NOMO-1 (cell line): ENCODE results near the gene MYO3B.

Experiments
- DNase-seq, 2 experiments: peaks; one replicate each; lab custom pipeline; 2025; ENCODE audit not compliant: unreplicated experiment in 2 of 2; lab: John Stamatoyannopoulos, UW

The MYO3B gene

DNA sequence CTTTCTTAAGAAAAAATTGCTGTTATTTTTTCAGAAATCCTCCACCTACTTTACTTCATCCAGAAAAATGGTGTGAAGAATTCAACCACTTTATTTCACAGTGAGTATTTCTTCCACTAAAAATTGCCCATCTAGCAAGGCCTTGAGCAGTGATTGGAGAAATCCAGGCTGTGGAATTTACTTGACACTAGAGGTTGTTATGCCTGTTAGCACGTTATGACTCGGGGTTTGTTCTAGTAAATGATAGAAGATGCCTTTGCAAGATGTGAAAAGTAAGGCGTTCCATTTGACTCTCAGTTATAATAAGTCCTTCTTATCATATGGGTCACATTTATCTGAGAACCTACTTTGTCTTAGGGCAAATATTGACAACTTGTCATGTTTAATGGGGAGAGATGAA lies 157.4 kb downstream of the MYO3B start:
- DNase-seq = no peak

DNA sequence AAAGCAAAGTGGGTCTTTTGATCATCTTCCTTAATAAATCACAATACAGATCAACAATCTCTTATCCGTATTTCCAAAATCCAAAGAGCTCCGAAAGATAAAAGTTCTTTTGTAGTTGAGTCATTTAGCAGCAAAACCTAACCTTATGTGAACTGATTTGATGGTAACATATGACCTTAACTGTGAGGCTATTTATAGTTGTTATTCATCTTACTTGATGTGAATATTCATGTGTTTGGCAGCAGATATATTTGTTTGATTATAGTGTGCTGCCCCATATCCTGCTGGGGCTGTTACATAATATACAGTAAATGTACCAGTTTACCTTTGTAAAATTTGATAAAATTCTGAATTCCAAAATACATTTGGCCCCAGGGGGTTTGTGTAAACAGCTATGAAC lies 158.5 kb downstream of the MYO3B start:
- no peak for DNase-seq

DNA sequence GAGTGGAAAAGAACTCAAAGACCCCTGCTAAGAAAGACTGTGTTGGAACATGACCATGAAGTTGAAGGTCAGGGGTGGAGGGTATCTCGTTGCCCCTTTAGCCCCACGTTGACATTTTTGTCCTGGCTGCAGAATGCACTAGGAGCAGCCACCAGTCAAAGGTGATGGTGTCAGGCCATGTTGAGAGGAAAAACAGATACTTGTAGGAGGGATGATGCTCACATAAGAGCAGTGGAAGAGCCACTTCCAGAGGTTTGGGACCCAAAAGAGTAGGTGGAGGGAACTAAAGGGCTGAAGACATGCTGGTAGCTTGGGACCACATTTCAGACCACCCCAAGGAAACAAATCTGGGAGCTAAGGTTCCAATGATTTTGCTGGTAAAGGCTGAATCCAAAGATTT lies 159.0 kb downstream of the MYO3B start:
- no peak for DNase-seq

DNA sequence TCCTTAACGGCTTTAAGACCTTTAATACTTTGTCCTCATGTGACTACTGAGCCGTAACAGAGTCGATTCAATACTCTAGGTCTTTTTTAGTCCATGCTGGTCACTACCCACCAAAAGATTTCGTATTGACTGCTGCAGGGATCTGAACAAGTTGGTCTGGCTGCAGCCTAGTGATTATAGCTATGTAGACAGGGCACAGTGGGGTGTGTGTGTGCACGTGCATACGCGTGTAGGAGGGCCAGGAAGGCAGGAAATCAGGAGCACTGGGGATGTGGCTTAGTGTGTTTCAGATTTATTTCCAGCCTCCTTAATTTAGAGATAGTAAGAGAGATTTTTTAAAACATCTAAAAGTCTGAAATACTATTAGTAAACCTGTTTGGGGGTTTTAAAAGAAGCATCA lies 161.4 kb downstream of the MYO3B start:
- no peak for DNase-seq

DNA sequence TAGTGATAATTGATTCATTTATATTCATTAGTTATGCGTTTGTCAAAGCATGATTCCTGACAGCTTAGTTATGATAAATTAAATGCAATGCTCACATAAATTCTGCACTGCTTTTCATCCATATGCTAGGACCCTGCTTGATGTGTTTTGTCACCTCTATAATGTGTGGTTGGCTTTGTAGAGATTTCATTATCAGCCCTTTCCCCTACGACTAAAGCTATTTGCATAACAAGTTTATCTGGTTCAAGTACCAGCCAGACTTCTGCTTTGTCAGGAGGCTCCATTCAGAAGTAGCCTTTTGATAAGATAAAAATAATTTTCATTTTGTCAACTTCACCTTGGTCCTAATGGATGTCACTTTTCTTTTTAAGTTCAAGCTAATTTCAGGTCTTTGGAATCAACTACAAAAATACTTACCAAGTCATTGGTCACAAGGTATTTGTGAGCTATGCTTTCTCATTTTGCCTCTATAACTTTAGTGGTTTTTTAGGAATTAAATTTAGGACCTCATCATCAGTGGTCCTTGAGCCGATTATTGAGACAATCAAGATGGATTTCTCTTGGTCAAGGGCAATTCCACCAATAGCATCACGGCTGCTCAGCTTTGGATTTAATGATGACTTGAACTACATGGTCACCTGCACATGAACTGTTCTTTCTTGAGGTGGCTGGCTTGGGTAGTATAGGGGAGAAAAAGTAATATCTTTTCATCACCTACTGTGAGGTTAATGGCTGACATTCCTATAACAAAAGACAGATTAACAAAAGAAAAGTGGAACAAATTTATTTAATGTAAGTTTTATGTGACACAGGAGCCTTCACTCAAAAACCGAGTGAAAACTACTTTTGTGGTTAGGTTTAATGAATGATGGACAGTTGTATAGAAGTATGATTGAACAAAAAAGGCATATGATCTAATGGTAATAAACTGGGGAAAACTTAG lies 162.1 kb downstream of the MYO3B start:
- no peak for DNase-seq

DNA sequence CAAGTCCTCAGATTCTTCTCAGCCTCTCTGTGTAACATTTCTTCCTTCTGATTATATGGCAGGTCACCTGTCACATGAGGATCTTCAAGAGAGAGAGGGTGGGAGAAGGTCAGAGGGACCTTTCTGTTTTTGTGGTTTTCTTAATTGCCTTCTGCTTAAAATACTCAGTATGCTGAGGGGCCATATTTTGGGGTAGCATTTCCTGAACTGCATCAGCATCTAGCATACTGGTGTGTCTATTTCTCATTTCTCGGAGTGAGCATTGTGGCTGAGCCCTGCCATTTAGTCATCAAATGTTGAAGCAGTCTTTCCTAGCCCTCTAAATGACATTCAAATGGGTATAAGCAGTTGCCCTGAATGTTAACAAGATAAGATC lies 162.7 kb downstream of the MYO3B start:
- peak; percentile 20 to 52 for DNase-seq

DNA sequence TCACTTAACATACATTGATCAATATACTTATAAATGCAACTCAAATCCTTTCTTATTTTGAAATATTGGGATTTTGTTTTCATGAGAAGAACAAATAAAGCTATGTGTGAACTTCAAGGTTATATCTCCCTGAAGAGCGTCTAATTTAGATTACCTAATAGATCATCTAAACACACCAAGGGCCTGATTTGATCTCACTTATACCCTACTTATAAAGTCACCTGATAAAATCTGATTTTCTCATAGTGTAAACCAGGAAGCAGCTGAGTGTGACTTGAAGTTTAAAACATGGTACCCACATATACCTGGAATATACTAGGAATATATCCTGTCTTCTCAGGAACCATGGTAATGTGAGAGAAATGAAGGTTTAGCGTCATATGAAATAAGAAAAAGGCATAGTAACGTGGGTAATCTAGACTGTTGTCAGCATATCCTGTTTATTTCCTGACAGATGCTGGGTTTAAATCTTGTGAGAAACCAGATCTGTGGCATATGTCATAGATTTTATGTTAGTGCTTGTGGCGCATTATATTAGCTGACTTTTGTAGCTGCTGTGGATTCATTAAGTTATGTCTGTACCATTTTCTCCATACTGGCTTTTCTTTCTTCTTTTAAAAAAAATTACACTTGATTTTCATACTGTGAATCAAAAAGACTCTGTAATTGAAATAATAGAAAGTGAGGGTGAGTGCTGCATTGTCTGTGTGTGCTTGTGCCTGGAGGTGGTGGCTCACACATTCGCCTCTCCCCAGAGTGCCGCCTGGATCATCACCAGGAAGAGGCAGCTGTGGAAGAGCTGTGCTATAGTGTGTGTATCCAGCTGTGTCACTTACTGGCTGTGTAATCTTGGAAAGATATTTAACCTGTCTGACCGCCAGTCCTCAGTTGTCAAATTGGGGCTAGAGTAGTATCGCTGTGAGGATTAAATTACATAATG lies 164.0 kb downstream of the MYO3B start:
- DNase-seq = no peak

DNA sequence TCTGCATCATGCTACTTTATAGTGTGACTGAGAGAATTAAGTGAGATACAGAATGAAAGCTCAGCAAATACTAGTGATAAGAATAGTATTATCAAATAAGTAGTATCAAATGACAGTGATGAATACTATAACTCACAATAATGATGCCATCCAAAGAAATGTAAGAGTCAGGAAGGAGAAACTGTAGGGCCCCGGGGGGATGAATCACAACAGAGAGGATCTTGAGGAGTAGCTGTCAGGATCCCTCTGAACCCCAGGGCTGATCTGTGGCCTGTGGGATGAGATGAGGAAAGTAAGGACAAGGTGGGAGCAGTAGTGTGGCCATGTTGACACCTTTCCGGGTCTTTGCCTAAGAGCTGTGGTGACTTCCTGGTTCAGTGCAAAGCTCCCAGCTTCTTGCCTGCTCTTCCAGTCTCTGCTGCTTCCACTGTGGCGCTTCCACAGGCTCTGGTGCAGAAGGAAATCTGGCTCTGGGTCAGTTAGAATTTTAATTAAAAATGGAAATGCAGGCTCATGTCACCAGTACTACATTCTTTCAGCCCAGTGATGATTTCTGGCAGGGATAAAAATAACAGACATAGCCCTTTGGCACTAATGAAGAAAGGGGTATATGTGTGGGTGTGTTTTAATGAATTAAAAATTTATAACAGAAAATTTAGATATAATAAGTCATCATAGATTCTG lies 166.9 kb downstream of the MYO3B start:
- no peak for DNase-seq

DNA sequence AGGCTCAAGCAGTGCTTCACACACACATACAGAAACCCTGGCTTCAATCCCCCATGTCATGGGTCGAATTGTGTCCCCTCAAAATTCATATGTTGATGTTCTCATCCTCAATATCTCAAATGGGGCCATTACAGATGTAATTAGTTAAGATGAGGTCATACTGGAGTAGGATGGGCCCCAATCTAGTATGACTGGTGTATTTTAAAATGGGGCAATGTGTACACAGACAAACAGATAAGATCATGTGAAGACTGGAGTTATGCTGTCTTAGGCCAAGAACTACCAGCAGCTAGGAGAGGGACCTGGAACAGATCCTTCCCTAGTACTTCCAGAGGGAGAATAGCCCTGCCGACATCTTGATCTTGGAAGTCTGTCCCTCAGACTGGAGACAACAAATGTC lies 167.7 kb downstream of the MYO3B start:
- DNase-seq = no peak

DNA sequence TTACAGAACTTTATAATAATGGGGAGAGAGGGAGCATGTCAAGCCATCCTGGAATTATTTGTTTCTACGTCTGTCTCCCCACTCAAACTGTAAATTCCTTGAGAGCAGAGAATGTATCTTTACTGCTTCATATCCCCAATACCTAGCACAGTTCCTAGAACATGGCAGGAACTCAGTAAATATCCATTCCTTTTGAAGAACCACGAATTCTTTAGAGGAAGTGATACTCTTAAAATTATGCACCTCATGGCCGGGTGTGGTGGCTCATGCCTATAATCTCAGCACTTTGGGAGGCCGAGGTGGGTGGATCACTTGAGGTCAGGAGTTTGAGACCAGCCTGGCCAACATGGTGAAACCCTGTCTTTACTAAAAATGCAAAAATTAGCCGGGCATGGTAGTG lies 171.3 kb downstream of the MYO3B start:
- DNase-seq = peak in 1 of 2 experiments; percentile 11

DNA sequence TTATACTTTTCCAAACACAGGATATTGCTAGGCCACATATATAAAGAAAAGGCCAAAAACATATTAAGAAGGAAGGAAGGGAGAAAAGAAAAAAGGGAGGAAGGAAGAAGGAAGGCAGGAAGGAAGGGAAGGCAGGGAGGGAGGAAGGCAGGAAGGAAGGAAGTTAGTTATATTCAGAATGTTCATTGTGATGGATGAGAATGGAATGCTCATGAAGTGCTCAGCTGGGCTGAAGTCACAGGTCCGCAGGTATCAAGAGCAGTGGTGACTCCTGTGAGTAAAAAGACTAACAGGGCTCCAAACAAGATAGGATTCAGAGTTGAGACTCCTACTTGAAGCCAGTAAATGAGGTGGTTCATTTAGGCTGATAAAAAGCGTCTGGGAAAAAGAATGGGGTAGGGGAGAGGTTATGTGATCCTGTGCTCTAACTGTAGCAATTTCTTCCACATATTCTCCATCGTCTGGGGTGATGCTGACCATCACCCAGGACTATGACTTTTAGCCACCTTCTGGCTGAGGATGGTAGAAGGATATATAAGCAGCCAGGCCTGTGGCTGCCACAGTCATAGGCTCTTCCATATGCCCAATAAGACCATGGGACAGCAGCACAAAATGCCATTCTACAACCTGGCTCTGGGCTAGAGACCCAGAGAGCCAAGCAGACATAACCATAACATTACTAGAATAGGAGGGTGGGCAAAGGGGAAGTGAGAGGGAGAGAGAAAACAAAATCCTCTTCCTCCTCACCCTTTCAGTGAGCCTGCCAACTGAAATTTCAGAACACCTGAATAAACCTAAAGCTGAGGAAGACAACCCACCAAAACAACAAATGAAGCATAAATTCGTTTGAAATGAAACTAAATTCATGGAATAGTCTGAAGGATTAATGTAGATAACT lies 173.2 kb downstream of the MYO3B start:
- DNase-seq = no peak

DNA sequence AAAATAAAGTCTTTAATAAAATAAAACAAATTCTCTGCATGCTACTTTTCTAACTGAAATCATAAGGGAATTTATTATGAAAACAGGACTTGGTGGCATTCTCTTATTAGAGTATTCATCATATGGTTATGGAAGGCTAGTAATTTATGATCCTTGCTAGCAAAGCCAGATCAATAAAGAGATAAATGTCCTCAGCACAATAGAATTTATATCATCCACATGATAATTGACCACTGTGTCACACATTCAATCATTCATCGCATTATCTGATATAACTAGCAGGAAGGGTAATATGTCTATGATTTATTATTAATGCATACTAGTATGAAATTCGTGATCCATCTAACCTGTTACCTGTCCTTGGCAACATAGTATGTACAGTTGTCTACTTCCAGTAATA lies 175.8 kb downstream of the MYO3B start:
- DNase-seq = no peak

DNA sequence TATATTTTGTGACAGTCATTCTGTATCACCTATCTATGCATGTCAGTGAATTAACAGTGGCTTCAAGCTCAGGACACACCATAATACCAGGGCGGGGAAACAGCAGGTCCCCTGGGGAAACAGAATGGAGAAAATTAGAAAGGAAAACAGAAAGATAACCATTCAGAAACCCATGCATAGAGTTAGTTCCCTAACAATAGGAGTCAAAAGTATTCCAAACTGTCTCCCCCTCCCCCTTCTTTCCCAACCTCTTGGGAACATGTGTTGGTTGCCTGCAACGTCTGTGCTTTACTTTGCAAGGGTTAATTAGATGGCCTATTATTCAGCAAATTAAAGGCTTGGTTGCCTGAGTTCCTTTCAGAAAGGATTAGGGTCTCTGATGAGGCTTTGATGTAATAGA lies 176.4 kb downstream of the MYO3B start:
- no peak for DNase-seq

DNA sequence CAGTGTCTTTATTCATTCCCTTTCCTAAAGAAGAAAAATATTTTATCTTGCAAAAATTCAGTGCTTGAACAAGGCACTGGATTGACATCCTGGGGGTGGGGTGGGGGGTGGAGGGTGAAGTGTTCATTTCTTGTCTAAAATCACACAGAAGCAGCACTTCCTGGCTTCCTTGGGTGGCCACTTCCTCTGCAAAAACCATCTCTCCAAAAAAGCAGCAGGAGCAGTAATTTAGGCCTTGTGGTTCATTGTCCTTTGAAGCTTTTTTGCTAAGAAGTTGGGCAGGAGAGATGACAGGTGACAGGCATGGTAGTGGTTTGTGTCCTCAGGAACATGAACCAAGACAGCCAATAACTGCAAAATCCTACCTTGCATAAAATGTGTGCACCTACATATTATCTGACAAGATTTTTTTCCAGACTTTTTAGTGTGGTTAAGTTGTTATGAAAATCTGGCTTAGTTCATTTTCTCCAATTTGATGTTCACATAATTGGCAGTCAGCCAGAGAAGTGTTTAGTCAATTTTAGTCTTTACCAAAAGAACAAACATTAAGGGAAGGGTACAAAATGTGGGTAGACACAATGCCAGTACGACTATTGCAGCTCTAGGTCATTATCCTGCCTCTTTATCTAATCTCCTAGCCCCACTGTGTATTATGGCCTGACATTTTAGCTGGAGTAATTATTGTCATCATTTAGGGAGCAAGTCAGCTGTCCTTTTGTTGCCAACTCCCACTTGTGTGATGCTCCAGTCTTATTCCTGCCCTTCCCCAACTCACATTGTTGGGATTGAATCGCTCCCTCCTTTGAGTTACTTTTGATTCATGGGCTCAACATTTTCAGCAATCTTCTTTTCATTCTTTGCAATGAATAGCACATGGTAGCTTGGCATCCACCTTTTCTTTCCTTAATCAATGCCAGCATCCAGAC lies 177.2 kb downstream of the MYO3B start:
- DNase-seq = no peak

DNA sequence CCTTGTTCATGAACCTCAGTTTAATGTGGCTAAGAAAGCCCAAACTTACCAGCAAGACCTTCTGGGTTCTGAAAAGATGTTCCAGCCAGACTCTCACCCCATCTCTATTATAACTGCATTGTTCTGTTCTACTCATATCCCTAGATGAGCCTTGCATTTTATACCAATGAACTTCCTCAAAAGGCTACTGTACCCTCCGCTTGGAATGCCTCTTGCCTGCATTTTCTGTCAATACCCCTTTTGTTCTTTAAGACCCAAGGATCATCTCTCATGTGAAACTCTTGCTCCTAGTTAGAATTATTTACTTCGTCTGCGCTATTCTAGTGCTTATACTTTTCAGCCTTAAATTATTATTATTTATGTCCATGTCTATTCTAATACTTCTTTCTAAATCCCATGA lies 181.5 kb downstream of the MYO3B start:
- no peak for DNase-seq

DNA sequence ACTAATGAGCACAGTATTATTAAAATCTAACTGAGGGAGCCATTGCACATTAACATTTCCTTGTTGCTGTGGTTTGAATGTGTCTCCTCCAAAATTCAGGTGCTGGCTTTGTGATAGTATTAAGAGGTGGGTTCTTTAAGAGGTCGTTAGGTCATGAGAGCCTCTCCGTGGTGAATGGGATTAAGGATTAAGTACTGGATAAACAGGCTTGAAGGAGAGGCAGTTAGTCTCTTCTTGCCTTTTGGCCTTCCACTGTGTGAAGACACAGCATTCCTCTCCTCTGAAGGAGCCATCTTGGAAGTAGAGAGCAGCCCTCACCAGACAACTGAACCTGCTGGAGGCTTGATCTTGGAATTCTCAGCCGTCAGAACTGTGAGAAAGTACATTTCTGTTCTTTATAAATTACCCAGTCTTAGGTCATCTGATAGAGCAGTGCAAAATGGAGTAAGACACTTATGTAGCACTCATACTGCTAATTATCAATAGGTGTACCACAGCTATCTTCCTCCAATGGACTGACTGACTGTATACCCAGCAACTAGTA lies 182.7 kb downstream of the MYO3B start:
- DNase-seq = no peak

DNA sequence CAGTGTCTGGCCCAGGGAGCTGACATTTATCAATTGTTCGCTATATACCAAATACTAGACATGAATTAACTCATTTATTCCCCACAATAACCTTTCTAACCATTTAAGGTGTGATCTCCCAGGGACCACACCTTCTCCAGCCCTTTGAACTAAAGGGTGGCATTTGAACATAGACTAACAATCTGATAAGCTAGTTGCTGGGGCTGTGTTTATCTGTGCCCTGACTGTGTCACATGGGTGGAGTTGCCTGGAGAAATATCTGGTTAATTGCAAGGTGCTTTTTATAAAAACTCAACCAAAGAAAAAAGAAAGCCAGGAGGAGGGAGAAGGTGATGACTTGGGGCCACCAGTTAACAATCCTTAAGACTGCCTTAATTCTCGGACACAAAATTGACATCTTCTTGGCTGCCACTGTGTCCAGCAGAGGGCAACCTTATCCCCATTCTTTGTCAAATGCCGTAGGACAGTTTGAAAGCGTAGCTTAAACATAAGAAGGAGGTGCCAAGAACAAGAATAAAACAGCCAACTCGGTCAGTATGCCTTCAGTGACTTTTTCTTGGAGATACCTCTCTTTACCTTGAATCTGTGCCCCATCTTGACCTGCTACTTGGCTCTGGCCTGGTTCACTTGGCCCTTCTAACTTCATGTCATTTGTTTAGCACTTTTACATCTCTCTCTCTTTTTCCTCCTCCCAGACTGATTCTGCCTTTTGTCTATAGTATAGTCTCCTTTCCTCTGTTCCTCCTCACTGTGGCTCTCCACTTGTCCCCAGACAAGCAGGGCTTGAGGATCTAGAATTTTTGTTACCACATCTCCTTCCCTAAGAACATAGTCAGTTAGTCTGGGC lies 183.4 kb downstream of the MYO3B start:
- peak; percentile 38 to 60 for DNase-seq

DNA sequence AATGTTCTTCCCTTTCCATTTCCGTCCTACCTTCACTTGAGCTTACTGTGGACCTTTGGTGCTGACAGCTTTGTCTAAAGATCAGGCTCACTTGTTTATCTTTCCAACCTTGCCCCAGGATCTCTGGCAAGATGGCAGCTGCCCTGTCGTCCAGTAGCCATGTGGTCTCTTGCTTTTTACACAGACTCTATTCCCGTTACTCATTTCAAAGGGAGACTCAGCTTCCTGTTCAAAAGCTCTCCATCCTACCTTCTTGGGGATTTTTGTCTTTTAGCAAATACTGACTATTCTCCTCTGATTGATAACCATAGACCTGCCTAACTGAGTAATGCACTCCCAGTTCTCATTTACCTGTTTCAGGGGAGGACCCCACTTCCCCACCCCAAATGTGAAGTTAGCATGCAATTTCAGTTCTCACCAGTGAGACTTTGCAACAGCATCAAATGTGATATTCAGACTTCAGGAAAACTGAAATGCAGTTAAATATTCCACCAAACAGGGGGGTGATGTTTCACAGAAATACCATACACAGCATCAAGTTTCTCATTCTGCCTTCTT lies 184.4 kb downstream of the MYO3B start:
- DNase-seq = no peak
